MG63 (cell line): ENCODE results near the gene TSPAN15. TPM values are rescaled to one million over a fixed set of nuclear protein-coding genes. Genes with fewer than 3 reads are reported as not detected.
"Not testable (repeated sequence)": the region's sequence is repeated elsewhere in the genome, so short reads cannot be mapped to it uniquely, and the experiment has no call there.

Source experiments
- DNase-seq: peaks from one replicate; pipeline ENCODE4 v3.0.0-alpha.2; 2020
- H3K27me3 ChIP-seq: fragments of 250-450 bp; sonication (Bioruptor Pico); 2 replicates; pipeline ENCODE4 v1.5.1; 2020; ENCODE audit warnings: mild to moderate bottlenecking, moderate library complexity
- H3K36me3 ChIP-seq: fragments of 250-450 bp; sonication (Bioruptor Pico); 2 replicates; pipeline ENCODE4 v1.5.1; 2020; ENCODE audit warnings: mild to moderate bottlenecking, moderate library complexity
- H3K4me3 ChIP-seq: fragments of 250-450 bp; sonication (Bioruptor Pico); 2 replicates; pipeline ENCODE4 v1.5.1; 2020; ENCODE audit warnings: mild to moderate bottlenecking, moderate library complexity
- H3K9me3 ChIP-seq: fragments of 250-450 bp; sonication (Bioruptor Pico); 2 replicates; pipeline ENCODE4 v1.5.1; 2020; ENCODE audit warnings: mild to moderate bottlenecking, moderate library complexity
- total RNA-seq: library from RNA; depleted of rRNA; stranded (reverse); fragments of >200 nt; shearing (Covaris generic); gene quantifications from 2 replicates; pipeline ENCODE4 v1.2.3, GENCODE V29; 2014; ENCODE audit warnings: low replicate concordance

TSPAN15 gene
- total RNA-seq, 1 experiment from 2014 or later, result 7.5 TPM

GRCh38 chr10:69484736-69485135, 33.5 kb downstream of the TSPAN15 start:
- Histone ChIP-seq H3K4me3 (no peak overlapping the region), H3K27me3 (no peaks in the 10 kb centered on the region), H3K36me3 (no peaks in the 10 kb centered on the region), H3K9me3 (no peaks in the 10 kb centered on the region; the same call in 1 of the 2 replicates)
- DNase-seq, result no peak

- H3K36me3 ChIP-seq, result no peaks in the 10 kb centered on the region
- no peak overlapping the region for H3K4me3 ChIP-seq
- no peaks in the 10 kb centered on the region for H3K27me3 ChIP-seq
- H3K9me3 ChIP-seq, result no peaks in the 10 kb centered on the region; the same call in 1 of the 2 replicates
- no peak for DNase-seq
Measured at GRCh38 chr10:69486922-69487730, 35.9 kb downstream of the TSPAN15 start.

GRCh38 chr10:69488149-69488844, 37.0 kb downstream of the TSPAN15 start:
- DNase-seq, H3K4me3 ChIP-seq, H3K27me3 ChIP-seq, H3K36me3 ChIP-seq, H3K9me3 ChIP-seq: not testable (repeated sequence)

- H3K36me3 ChIP-seq, H3K27me3 ChIP-seq, H3K4me3 ChIP-seq, H3K9me3 ChIP-seq, DNase-seq: not testable (repeated sequence)
Measured at GRCh38 chr10:69488856-69489255, 37.6 kb downstream of the TSPAN15 start.

GRCh38 chr10:69489506-69490090, 38.3 kb downstream of the TSPAN15 start:
- no peak for DNase-seq
- no peaks in the 10 kb centered on the region; the same call in 1 of the 2 replicates for H3K9me3 ChIP-seq
- no peaks in the 10 kb centered on the region for H3K36me3 ChIP-seq
- H3K4me3 ChIP-seq, result no peak overlapping the region
- no peaks in the 10 kb centered on the region for H3K27me3 ChIP-seq

- Histone ChIP-seq H3K4me3 (no peak overlapping the region), H3K36me3 (no peaks in the 10 kb centered on the region), H3K27me3 (no peaks in the 10 kb centered on the region), H3K9me3 (no peaks in the 10 kb centered on the region; the same call in 1 of the 2 replicates)
- DNase-seq, result no peak
Measured at GRCh38 chr10:69490876-69491275, 39.6 kb downstream of the TSPAN15 start.

GRCh38 chr10:69491611-69492010, 40.3 kb downstream of the TSPAN15 start:
- H3K9me3 ChIP-seq, result no peaks in the 10 kb centered on the region; the same call in 1 of the 2 replicates
- H3K36me3 ChIP-seq, result no peaks in the 10 kb centered on the region
- no peak for DNase-seq
- H3K27me3 ChIP-seq, result no peaks in the 10 kb centered on the region
- no peak overlapping the region for H3K4me3 ChIP-seq

- H3K27me3 ChIP-seq, result no peaks in the 10 kb centered on the region
- no peak overlapping the region for H3K4me3 ChIP-seq
- no peaks in the 10 kb centered on the region for H3K36me3 ChIP-seq
- H3K9me3 ChIP-seq, result no peaks in the 10 kb centered on the region; the same call in 1 of the 2 replicates
- no peak for DNase-seq
Measured at GRCh38 chr10:69492091-69492745, 41.0 kb downstream of the TSPAN15 start.

- no peak overlapping the region for H3K4me3 ChIP-seq
- H3K27me3 ChIP-seq, result no peaks in the 10 kb centered on the region
- H3K9me3 ChIP-seq, result no peaks in the 10 kb centered on the region; the same call in 1 of the 2 replicates
- DNase-seq, result no peak
- H3K36me3 ChIP-seq, result no peaks in the 10 kb centered on the region
Measured at GRCh38 chr10:69492746-69493462, 41.6 kb downstream of the TSPAN15 start.

GRCh38 chr10:69494626-69495558, 43.6 kb downstream of the TSPAN15 start:
- DNase-seq, result no peak

GRCh38 chr10:69495666-69496065, 44.4 kb downstream of the TSPAN15 start:
- Histone ChIP-seq H3K27me3 (no peaks in the 10 kb centered on the region), H3K4me3 (no peak overlapping the region), H3K9me3 (no peaks in the 10 kb centered on the region), H3K36me3 (no peaks in the 10 kb centered on the region)
- no peak for DNase-seq

More at GRCh38 chr10:69494626-69495558, 43.6 kb downstream of the TSPAN15 start:
- Histone ChIP-seq H3K9me3 (no peaks in the 10 kb centered on the region), H3K4me3 (no peak overlapping the region), H3K27me3 (no peaks in the 10 kb centered on the region), H3K36me3 (no peaks in the 10 kb centered on the region)

GRCh38 chr10:69496352-69497230, 45.3 kb downstream of the TSPAN15 start:
- H3K36me3 ChIP-seq, result no peaks in the 10 kb centered on the region
- no peaks in the 10 kb centered on the region for H3K27me3 ChIP-seq
- H3K9me3 ChIP-seq, result no peaks in the 10 kb centered on the region
- peak; percentile 87 for DNase-seq
- H3K4me3 ChIP-seq, result no peak overlapping the region

- Histone ChIP-seq H3K9me3 (no peaks in the 10 kb centered on the region), H3K4me3 (no peak overlapping the region), H3K36me3 (no peaks in the 10 kb centered on the region), H3K27me3 (no peaks in the 10 kb centered on the region)
- no peak for DNase-seq
Measured at GRCh38 chr10:69497231-69497561, 45.9 kb downstream of the TSPAN15 start.

GRCh38 chr10:69497611-69498390, 46.5 kb downstream of the TSPAN15 start:
- Histone ChIP-seq H3K36me3 (no peaks in the 10 kb centered on the region), H3K27me3 (no peaks in the 10 kb centered on the region), H3K4me3 (no peak overlapping the region), H3K9me3 (no peaks in the 10 kb centered on the region)
- no peak for DNase-seq
